ENCODE measurements around the gene ROR1.

GRCh38 chr1:64052777-64053176 lies 279.0 kb downstream of the ROR1 start:
- no peak for TF ChIP-seq CTCF (IDR thresholded peaks at IDR 0.05)
- no peak for TF ChIP-seq POLR2A (IDR thresholded peaks at IDR 0.05)

Data from right lobe of liver (tissue), 4 donors.